KG1 (cell line): Measurements from ENCODE around the gene ANO2.
"Not testable (repeated sequence)": the region's sequence is repeated elsewhere in the genome, so short reads cannot be mapped to it uniquely, and the experiment has no call there.

Experiments
- DNase-seq: peaks from one replicate; lab custom pipeline; 2025; lab: John Stamatoyannopoulos, UW

The ANO2 gene

DNA sequence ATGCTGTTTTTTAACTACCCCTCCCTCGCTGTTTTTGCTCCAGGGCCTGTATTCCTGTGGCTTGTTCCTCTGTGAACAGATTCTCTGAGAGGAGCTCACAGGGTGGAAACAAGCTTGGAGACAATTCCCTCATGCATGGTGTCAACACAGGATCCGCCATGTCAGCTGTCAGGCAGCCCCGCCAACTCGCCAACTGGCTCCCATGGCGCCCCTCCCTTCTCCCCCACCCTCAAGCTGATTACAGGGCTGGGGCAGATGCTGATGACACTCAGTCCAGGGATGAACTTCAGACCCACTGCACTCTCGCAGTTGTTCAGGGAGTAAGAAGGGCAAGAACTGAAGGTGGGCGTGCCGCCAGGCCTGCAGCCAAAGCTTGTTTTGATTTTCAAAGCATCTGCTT, 283.2 kb downstream of the ANO2 start:
- no peak for DNase-seq

DNA sequence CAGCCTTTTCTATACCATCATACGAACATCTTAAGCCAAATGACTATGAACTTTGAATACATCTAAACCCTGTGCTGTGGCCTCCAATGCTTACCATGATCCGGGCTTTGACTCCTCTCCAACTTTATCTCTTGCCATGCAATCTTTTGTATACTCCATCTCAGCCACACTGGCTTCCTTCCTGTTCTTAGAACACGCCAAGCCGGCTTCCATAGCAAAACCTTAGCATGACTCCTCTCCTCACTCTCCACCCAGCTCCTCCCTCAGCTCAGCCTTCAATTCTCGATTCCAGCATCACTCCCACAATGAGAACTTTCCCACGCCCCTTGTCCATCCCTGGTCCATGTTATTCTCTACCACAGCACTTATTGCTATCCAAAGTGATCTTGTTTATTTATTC, 284.8 kb downstream of the ANO2 start:
- no peak for DNase-seq

DNA sequence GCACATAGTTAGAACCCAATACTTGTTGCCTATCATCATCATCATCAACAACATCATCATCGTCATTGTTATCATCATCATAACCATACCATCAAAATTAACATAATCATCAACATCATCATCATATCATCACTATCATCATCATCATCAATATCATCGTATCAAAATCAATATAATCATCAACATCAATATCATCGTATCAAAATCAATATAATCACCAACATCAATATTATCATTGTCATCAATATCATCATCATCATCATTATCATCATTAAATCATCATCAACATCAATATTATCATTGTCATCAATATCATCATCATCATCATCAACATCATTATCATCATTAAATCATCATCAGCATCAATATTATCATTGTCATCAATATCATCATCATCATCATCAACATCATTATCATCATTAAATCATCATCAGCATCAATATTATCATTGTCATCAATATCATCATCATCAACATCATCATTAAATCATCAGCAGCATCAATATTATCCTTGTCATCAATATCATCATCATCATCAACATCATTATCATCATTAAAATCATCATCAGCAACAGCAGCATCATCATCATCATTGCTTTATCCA, 286.6 kb downstream of the ANO2 start:
- not testable (repeated sequence) for DNase-seq

DNA sequence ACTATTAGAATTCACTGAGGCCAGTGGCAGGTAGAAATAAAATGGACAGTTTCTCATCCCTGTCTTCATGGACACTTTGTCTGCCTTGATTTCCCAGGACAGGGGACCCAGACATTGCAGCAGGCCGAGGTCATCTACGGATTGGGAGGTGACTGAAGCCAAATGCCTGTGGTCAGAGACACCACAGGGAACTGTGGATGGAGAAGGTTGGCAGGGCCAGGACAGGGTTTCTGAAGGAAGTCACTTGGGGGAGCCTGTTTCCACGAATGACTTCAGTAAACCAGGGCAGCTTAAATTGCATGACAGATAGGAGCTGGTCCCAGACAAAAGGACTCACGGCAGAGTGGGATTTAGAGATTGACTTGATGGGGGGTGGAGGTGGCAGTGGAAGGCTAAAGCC, 288.2 kb downstream of the ANO2 start:
- no peak for DNase-seq

DNA sequence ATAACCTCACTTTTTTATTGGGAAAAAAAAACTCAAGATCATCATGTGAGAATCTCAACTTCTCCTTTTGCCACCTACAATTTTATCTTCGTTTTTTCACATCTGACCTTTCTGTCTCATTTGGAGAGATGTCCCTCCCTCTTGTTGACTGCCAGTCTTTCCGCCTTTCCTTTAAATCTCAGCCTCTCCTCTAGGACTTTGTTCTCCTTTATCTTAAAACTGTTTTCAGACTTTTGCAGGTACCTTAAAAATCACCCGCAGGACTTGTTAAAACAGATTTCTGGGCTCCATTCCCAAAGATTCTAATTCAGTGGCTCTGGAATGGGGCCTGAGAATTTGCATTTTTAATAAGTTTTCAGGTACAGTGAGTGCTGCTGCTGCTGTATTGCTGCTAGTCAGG, 289.9 kb downstream of the ANO2 start:
- no peak for DNase-seq

DNA sequence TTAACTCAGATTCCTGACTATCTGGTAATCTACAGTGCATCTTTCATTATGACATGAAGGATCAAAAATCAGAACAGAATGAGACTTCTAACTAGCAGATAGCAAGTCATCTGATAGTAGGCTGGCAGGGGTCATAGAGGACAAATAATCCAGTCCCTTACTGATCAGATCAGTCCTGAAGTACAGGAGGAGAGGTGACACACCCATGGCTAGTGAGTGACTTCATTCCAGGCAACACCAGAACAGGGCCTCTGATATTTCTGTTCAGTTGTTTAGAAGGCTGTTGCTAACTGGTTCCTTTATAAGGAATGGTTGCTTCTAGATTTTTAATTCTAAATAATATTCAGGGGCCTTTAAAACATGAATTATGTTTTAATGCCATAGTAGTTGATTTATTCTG, 291.0 kb downstream of the ANO2 start:
- no peak for DNase-seq

DNA sequence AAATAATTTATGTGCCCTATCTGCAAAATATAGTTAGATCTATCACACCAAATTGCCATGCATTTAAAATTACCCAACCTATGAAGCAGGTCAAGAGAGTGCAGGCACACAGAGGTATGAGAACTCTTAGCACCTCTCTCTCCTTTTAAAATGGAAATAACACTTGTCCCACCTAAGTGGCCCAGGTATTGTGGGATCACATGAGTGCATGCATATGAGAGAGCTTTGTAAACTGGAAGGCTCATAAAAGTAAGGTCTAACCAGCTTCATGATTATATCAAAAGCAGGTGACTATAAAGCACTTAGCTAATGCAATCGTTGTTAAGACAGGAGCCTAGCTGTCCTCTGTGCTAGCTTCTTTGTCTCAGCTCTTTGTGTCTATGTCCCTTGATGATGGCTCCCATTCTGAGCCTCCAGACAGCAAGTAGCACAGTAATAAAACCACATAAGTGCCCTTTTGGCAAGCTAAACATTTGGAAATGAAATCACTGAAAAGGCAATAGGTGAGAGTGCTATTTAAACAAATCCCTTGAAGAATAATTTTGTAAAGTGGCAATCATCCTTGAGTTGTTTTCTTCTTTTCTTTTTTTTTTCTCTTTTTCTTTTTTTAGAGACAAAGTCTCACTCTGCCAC, 294.1 kb downstream of the ANO2 start:
- DNase-seq = no peak

DNA sequence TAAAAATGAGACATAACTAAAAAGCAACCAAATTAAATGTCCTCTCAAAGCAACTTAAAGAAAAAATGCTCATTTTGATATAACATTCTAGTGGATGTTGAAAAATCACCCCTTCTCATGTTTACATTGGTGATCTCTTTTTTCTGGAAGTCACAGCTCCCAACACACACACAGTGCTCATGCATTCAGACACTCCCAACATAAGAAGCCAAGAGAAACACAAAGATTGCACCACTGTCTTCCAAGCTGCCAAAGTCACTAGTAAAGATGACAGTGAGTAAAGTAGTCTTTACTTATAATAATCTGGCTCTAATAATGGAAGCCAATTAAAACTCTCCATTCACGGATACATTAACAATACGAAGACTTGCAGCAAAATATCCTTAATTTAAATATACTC, 294.8 kb downstream of the ANO2 start:
- no peak for DNase-seq

DNA sequence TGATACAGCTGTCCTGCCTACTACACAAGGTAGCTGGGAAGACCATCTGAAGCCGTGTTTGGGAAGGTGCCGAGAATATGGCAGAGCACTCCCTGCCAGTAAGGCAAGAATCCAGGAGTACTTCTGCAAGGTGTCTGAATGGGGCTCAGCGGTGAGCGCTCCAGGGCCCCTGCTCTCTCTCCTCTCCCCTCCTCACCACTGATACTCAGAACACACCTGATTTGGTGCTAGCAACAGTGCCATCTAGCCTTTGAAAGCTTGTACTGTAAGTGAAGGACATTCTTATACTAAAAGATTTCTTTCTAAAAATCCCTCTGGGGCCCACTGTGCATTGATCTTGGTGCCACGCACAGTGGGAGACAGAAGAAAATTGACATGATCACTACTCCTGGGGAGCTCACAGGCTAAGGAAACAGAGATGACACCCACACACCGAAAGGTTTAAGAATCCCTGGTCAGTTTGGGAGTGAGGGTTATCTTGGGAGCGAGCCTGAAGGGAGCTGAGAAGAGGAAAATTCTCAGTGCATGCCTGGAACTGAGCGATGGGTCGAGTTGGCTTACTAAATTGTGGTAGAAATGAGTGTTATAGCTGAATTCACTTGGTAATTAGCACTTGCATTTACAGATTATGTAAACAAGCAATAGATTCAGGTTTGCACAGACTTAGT, 296.2 kb downstream of the ANO2 start:
- no peak for DNase-seq

DNA sequence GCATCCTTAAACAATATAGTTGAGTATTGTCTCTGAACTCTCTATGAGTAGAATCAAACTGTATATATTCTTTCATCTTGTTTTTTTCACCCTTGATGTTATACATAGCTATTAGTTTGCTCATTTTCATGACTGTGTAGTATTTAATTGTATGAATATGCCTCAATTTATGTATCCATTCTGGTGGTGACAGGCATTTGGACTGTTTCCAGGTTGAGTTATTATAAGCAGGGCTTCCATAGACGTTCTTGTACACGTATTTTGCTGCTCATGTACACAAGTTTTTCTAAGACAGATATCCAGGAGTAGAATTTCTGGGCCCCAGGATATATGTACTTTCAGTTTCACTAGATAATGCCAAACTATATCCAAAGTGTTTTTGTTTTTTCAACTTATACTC, 301.8 kb downstream of the ANO2 start:
- no peak for DNase-seq

DNA sequence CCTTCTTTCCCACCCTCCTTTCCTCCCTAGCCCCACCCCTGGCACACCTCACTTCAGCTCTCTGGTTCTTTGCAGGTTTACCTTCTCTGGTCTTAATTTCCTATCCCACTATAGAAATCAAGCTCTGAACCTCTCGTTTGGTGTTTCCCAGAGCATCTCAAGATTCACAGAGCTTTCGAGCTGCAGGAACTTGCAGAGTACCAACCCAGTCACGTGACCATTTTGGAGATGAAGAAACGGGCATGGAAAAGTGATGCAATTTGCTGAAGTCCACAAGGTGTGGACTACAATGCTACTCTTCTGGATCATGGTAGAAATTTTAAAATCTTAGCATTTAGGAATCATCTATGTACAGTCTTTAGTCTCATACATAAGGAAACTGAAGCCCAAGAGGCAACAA, 307.4 kb downstream of the ANO2 start:
- DNase-seq = no peak

DNA sequence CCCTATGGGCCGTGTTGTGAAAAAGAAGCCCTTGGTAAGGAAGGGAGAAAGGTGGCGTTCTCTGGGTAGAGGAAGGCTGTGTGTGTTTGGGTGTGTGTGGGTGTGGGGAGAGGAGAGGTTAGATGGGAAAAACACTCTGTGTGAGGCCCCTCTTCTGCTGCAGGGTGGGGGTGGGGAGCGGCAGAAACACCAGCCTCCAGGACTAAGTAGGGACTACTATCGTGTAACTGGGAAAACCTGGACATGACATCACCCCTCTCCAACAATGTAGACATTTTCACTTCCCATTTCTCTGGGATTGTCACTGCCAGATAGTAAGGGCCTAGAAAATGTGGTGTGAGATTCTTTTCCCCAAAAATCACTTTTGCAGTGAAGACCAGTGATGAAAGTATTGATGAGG, 308.2 kb downstream of the ANO2 start:
- no peak for DNase-seq

DNA sequence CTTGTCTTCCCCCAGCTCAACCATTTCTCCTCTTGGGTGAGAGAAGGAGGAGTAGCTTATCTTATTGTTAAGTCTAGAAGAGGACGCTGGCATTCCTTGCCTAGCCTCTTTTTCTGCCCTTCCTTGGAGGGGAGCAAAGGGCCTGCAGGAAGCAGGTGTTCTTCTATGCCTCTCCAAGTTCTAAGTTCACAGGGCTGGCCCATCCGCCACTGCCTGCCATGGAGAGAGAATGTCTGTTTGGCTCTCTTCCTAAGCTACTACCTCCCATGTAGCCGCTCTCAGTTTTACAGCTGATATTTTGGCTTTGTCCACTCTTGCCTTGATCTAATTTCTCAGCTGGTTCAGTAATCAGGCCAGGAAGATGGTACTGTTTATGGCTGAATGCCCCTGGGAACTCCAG, 312.0 kb downstream of the ANO2 start:
- no peak for DNase-seq

DNA sequence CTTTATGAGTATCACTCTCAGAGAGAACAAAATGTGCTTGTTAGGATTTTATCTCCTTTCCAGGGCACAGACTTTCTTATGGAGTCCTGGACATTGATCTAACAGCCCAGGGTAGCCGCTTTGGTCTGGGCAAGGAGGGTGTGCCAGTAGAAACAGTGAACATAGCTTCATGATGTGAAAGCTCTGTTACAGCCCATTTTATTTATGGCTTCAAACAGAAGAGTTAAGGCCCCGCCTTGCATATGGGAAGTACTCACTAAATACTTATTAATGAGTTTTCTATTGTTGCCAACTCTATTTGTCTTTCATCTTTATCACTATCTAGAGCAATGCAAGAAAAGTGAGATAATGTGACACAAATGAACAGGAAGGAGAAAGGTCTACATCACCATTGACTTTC, 312.6 kb downstream of the ANO2 start:
- no peak for DNase-seq

DNA sequence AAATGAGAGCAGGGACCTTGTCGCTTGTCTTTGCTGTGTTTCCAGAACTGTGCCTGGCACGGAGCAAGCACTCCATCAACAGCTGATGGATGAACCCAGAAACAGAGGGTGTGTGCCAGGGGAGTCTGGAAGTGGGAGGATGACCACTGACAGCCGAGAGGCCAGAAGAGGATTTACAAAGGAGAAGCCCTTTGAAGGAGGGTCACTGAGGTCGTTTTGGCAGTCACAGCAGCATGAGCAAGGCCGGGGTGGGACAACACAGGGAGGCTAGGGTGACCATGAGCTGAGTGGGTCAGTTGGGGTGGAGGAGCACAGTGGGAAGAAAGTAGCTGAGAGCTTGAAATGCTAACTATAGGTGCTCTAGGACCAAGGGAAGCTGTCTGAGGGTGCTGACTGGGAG, 313.6 kb downstream of the ANO2 start:
- no peak for DNase-seq

DNA sequence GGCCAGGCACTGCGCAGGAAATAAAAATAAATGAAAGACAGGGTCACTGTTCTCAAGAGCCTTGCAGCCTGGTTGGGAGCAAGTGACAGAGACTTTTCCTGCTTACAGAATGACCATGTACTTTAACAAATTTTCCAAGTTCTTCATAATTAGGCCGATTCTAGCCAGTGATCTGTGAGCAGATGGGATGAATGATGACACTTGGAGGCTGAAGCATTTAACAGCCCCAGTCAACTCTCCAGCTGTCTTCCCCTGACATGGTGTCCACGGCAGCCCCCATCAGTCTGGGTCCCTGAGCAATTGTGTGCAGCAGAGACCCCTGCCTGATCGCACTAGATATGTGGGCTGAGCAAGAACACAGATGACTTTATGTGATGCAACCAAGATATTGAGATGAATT, 314.3 kb downstream of the ANO2 start:
- DNase-seq = no peak

DNA sequence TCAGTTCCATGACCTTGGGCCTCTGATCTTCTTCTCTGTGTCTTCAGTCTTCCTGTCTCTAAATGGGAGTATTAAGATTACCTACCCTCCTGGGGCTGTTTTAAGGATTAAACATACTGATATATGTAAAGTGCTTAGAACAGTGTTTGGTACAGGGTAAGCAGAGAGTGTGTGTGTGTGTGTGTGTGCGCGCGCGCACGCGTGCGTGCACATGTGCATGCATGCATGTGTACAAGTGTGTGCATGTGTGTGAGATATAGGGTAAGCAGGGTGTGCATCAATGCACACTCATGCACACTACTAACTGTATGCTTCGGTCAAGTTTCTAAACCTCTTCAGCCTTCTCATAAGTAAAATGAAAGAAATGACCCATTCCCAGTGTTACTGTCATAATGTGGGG, 316.6 kb downstream of the ANO2 start:
- no peak for DNase-seq

DNA sequence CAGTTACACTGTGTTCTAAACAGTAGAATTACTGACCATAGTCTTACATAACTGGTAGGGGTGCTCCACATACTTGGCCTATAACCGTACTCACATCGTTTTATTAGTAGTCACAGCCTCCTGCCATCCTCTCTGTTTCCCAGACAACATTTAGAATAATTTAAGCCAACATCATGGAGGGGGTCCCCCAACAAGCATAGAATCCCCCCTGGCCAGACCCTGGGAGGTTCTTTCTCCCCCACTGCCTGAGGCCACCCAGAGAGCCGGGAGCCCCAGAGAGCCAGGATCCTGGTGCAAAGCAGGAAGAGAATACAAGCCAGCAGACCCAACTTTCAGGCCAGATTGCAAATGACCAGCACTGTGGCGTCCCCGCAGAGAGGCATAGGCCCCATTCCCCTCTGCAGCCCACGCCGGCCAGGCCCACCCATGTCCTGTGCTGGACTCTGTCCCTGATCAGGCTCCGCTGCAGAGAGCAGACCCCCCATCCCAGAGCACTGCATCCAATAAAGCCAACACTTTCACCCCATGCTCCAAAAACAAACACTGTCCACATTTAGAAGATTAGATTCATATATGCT, 317.9 kb downstream of the ANO2 start:
- DNase-seq = no peak

DNA sequence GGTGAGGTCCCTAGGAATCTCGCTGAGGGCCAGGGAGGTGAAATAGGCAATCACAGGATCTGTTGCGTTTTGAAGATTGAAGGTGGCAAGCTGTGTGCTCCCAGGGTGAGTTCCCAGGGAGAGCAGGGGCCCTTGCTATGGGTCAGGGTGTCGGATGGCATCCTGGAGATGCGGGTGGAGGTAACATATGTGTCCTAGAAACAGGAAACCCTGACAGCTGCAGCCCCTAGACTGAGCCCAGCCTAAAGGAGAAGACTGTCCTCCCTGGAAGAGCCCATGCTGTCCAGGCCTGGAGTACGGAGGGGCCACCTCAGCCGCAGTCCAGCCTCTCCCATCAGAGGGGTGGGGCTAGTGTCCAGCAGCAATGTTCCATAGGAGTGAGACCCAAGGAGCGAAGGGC, 318.9 kb downstream of the ANO2 start:
- no peak for DNase-seq

DNA sequence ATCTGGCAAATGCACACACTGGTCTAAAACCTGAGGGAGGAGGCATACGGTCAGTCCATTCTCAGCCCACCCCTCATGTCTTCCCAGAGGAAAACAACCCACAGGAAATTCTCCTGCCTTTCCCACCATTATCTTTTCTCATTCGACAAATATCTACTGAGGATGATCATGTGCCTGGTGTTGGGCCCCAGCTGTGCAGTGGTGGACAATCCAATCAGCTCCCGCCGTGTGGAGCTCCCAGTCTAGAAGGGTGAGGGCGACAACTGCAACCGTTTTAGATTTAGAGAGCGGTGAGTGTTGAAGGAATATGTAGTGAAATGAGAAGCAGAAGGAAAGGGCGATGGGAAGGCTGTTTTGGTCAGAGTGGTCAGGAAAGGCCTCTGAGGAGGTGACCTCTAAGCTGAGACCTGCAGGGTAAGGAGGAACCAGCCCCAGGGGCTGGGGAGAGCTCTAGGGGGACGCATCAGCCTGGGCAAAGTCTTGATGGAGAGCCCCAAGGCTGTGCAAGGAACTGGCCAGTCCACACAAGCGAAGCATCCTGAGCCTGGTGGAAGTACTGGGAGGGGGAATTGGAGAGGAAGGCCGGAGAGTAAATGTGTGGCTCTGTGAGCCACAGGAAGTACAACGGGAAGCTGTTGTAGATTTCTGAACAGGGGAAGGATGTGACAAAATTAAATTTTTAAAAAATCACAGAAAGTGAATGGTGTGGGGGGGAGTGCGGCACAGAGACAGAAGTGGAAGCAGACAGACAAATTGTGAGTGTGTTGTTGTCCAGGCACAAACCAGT, 320.4 kb downstream of the ANO2 start:
- DNase-seq = no peak

DNA sequence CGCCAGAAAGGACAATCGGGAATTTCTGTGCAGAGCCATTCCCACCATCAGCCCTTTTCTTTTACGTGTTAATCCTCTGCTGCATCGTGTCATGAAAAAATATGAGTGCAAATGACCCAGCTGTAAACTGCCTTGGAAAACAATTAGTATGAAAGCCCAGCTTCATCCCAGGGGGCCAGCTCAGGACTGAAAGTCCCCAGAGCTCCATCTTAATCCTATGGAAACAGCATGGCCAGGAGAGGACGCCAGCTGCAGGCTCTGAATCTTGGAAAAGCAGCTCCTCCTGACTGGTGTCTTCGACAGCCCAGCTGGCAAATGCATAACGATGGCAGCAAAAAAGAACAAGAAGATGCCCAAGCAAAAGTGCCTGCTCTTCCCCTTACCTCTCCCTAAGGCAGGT, 321.6 kb downstream of the ANO2 start:
- no peak for DNase-seq

DNA sequence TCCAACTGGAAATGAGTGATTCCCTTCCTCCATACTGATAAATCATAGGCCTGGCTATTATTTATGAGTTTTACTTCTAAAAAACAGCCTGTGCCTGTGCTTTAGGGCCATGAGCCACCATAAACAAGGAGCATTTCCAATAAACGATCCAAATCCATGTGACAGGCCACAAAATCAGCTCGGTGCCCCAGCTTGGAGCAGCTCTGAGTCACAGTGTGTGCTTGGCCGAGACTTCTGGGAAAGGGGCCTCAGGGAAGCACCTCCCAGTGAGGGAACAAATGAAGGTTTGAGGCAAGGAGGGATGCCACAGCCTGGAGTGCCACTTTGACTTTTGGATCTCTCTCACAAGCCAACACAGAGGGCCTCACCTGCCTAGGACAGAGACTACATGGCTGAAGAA, 322.8 kb downstream of the ANO2 start:
- no peak for DNase-seq

DNA sequence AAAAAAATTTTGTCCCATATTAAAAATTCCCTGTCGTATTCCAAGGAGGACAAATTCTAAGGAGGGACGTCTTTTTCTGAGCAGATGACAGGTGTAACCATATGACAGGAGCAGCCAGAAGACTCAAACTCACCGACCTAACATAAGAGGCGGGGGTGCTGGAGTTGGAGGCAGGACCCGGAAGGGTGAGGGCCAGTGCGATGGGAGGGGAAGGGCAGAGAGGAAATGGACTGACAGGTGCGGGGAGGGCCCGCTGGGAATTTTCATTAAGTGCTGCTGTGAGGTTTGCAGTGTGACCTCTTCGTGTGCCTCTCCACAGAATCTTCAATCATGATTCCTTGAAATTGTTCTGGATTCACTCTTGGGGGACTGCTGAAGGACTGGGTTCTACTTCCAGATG, 323.7 kb downstream of the ANO2 start:
- DNase-seq = no peak
